Breast epithelium (tissue), 4 donors: Measurements from ENCODE around the gene CDC20. TPM values are rescaled to one million over a fixed set of nuclear protein-coding genes. Genes with fewer than 3 reads are reported as not detected.
A peak's percentile ranks its signal among the peaks of the same experiment; 100 is the strongest.

ENCODE experiments used
- DNase-seq, 2 donors: peaks; one replicate each; pipeline ENCODE4 v3.0.0-alpha.2; 2019; ENCODE audit warnings: low spot score in 2 of 2
- H3K27ac ChIP-seq, 2 donors: fragments of 200-600 bp; sonication (generic) in 1 of 2; one replicate each; pipeline ENCODE4 v1.5.1; 2016 to 2019; ENCODE audit warnings: mild to moderate bottlenecking in 1 of 2
- H3K27me3 ChIP-seq, 2 donors: fragments of 200-600 bp; sonication (generic) in 1 of 2; one replicate each; pipeline versions ENCODE4 v1.5.1 to v1.6.0; 2017 to 2019; ENCODE audit warnings: control low read depth in 1 of 2, mild to moderate bottlenecking in 1 of 2
- H3K36me3 ChIP-seq: fragments of 200-600 bp; one replicate; pipeline ENCODE4 v1.5.1; 2019
- H3K4me1 ChIP-seq, 2 donors: fragments of 200-600 bp; sonication (generic); one replicate each; pipeline ENCODE4 v1.5.1; 2016 to 2019; ENCODE audit warnings: control low read depth in 1 of 2
- H3K4me3 ChIP-seq, 3 donors: fragments of 200-600 bp; sonication (generic); 1 replicate in 2 of 3; 2 replicates in 1 of 3; pipeline ENCODE4 v1.5.1; 2016 to 2019; ENCODE audit warnings: mild to moderate bottlenecking in 3 of 3, moderate library complexity in 2 of 3
- H3K9me3 ChIP-seq, 2 donors: fragments of 200-600 bp; sonication (generic) in 1 of 2; one replicate each; pipeline ENCODE4 v1.5.1; 2016 to 2019; ENCODE audit warnings: control low read depth in 1 of 2
- POLR2A ChIP-seq: fragments of 450-650 bp; IDR thresholded peaks from one replicate; pipeline ENCODE4 v1.6.1; 2016; ENCODE audit warnings: antibody characterized with exemption, mild to moderate bottlenecking, moderate library complexity
- POLR2AphosphoS5 ChIP-seq, 3 donors: sonication (generic); formaldehyde crosslinking; IDR thresholded peaks; one replicate each; pipeline ENCODE4 v1.6.1; 2017; ENCODE audit warnings: antibody characterized with exemption in 3 of 3
- intact Hi-C: fragments of 100-400 bp; cut with DNase I; formaldehyde crosslinking; loops from one replicate; pipeline ENCODE4 v1.15.1; 2023; ENCODE audit warnings: low total_unique reads
- total RNA-seq, 3 donors: library from RNA; depleted of rRNA; stranded (reverse); fragments of >200 nt; gene quantifications; one replicate each; pipeline ENCODE4 v1.1.0, GENCODE V29; 2016
- TF ChIP-seq, protein P1 (sequence below), 3 donors: fragments of 450-650 bp; IDR thresholded peaks; one replicate each; pipeline ENCODE4 v1.5.1; 2016 to 2017; ENCODE audit warnings: antibody characterized with exemption in 3 of 3, mild to moderate bottlenecking in 3 of 3, moderate library complexity in 3 of 3

Gene CDC20
- total RNA-seq, result 1 to 10 TPM; 1.3 to 5.8 (median 1.3) TPM

DNA sequence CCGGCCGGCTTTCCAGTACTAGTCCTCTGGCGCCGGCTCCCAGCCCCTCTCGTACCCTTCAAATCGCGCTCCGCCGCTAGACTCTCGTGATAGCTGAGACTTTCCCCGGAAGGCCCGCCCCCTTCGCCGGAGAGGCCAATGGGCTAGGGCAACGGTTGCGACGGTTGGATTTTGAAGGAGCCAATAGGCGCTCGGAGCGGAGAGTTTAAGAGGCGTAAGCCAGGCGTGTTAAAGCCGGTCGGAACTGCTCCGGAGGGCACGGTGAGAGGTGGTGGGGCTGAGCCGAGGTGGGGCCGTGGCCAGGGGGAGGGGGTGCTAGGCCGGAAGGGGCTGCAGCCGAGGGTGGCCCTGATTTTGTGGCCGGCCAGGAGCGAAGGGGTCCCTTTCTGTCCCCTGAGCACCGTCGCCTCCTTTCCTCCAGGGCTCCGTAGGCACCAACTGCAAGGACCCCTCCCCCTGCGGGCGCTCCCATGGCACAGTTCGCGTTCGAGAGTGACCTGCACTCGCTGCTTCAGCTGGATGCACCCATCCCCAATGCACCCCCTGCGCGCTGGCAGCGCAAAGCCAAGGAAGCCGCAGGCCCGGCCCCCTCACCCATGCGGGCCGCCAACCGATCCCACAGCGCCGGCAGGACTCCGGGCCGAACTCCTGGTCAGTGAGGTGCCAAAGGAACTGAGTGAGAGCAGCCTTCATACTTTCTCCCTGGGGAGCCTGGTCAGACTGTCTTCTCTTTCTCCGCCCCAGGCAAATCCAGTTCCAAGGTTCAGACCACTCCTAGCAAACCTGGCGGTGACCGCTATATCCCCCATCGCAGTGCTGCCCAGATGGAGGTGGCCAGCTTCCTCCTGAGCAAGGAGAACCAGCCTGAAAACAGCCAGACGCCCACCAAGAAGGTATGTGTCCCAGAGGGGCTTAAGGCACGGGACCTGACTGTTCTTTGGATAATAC is at the start of gene CDC20:
TSS of gene CDC20 (plus strand) at position 236 of the 948 bp plus-strand sequence. CDS start at position 471, 235 bp downstream.
- Histone ChIP-seq H3K27ac (peak within 1 kb of the TSS; percentile 87 to 88), H3K9me3 (no peaks in the 10 kb centered on the region), H3K27me3 (no peaks in the 10 kb centered on the region), H3K36me3 (no peaks in the 10 kb centered on the region), H3K4me1 (peaks cover 3% of the 10 kb centered on the region in 2 donors), H3K4me3 (peak within 1 kb of the TSS; percentile 49 to 73 (median 66))
- peak; percentile 98 to 99 for DNase-seq
- no peak for TF ChIP-seq POLR2AphosphoS5 (IDR thresholded peaks at IDR 0.05)
- no peak for TF ChIP-seq POLR2A
- TF ChIP-seq, protein P1, sequence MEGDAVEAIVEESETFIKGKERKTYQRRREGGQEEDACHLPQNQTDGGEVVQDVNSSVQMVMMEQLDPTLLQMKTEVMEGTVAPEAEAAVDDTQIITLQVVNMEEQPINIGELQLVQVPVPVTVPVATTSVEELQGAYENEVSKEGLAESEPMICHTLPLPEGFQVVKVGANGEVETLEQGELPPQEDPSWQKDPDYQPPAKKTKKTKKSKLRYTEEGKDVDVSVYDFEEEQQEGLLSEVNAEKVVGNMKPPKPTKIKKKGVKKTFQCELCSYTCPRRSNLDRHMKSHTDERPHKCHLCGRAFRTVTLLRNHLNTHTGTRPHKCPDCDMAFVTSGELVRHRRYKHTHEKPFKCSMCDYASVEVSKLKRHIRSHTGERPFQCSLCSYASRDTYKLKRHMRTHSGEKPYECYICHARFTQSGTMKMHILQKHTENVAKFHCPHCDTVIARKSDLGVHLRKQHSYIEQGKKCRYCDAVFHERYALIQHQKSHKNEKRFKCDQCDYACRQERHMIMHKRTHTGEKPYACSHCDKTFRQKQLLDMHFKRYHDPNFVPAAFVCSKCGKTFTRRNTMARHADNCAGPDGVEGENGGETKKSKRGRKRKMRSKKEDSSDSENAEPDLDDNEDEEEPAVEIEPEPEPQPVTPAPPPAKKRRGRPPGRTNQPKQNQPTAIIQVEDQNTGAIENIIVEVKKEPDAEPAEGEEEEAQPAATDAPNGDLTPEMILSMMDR (IDR thresholded peaks at IDR 0.05), result no peak
- intact Hi-C loops, result no loop called here

DNA sequence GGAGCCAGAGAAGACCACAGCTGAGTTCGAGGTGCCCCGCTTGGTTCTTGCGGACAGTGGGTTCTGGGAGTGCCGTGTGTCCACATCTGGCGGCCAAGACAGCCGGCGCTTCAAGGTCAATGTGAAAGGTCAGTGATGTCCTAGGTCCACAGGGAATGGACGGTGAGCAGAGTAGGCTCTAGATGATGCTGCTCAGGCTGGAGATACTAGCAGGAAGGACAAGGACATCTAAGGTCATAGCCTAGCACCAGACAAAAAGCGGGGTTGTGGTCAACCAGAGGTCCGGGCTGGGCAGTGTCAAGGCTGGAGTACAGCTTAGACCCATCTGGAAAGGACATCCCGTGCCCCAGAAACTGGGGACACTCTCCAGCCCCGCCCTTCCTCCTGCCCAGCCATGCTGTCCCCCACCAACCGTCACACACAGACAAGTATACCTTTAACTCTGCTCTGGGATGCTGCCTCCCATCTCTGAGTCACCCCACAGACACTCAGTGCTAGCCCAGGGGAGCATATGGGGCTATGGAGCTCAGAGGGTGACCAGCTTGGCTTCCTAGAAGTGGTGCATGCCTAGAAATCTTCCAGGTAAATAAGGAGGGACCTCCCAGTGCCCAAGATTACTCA is 49.3 kb upstream of the CDC20 start:
- peak in 1 of 2 donors; percentile 28 for DNase-seq
- H3K27me3 ChIP-seq, result no peaks in the 10 kb centered on the region
- intact Hi-C loops, result no loop called here
- H3K4me1 ChIP-seq, result no peaks in the 10 kb centered on the region
- TF ChIP-seq POLR2A, result no peak
- H3K9me3 ChIP-seq, result no peaks in the 10 kb centered on the region
- no peak overlapping the region for H3K27ac ChIP-seq
- no peaks in the 10 kb centered on the region for H3K36me3 ChIP-seq
- H3K4me3 ChIP-seq, result no peak overlapping the region

DNA sequence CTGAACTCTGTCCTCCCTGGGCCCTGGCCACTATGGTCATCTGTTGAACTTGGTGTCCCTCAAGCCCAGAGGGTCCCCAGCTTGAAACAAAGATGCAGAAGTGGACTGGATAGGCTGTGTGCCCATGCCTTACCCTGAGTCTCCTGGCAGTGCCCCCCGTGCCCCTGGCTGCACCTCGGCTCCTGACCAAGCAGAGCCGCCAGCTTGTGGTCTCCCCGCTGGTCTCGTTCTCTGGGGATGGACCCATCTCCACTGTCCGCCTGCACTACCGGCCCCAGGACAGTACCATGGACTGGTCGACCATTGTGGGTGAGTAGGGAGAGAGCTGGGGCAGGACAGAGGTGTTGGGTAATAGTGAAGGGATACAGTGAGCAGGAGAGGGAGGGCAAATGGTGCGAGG is 47.3 kb upstream of the CDC20 start:
- Histone ChIP-seq H3K4me3 (no peak overlapping the region), H3K27ac (no peak overlapping the region), H3K9me3 (no peaks in the 10 kb centered on the region), H3K36me3 (no peaks in the 10 kb centered on the region), H3K27me3 (no peaks in the 10 kb centered on the region), H3K4me1 (no peaks in the 10 kb centered on the region)
- no peak for DNase-seq
- TF ChIP-seq, protein P1 (IDR thresholded peaks at IDR 0.05), result no peak
- TF ChIP-seq POLR2A (no peak), POLR2AphosphoS5 (IDR thresholded peaks at IDR 0.05) (no peak)
- intact Hi-C loops, result no loop called here

DNA sequence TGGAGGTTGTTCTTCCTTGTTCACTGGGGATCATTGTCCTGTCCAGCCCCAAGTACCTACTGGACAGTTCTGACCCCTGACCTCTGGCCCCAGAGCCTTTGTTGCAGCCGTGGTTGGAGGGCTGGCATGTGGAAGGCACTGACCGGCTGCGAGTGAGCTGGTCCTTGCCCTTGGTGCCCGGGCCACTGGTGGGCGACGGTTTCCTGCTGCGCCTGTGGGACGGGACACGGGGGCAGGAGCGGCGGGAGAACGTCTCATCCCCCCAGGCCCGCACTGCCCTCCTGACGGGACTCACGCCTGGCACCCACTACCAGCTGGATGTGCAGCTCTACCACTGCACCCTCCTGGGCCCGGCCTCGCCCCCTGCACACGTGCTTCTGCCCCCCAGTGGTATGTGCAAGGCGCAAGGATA is 46.6 kb upstream of the CDC20 start:
- Histone ChIP-seq H3K27me3 (no peaks in the 10 kb centered on the region), H3K4me3 (no peak overlapping the region), H3K27ac (no peak overlapping the region), H3K4me1 (no peaks in the 10 kb centered on the region), H3K9me3 (no peaks in the 10 kb centered on the region), H3K36me3 (no peaks in the 10 kb centered on the region)
- intact Hi-C loops, result no loop called here
- peak in 1 of 2 donors; percentile 44 for DNase-seq
- TF ChIP-seq, protein P1 (IDR thresholded peaks at IDR 0.05), result no peak
- TF ChIP-seq POLR2A, result no peak

DNA sequence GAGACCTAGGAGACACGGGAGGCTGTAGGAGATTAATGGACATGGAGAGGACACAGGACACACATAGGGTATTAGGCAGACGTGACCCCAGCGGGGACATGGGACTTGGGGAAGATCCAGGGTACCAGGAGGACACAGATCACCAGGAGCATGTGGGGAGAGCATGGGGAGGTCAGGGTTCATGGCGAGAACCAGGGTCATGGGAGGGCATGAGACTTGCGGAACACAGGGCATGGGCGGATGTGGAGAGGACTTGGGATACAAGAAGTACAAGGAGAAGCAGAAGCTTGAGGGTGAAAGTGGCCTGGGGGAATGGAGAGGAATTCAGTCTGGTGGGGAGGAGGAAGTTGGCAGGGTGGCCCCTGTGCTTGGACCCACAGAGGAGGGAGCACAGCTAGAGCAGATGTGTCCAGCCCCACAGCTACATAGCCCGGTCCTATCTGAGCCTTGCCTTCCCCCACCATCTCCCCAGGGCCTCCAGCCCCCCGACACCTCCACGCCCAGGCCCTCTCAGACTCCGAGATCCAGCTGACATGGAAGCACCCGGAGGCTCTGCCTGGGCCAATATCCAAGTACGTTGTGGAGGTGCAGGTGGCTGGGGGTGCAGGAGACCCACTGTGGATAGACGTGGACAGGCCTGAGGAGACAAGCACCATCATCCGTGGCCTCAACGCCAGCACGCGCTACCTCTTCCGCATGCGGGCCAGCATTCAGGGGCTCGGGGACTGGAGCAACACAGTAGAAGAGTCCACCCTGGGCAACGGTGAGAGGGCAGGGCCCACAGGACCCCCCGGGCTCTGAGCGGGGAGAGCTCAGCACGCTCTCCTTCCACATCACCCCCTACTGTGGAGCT is 45.9 kb upstream of the CDC20 start:
- intact Hi-C loops, result no loop called here
- no peaks in the 10 kb centered on the region for H3K9me3 ChIP-seq
- H3K27ac ChIP-seq, result no peak overlapping the region
- H3K27me3 ChIP-seq, result no peaks in the 10 kb centered on the region
- H3K36me3 ChIP-seq, result no peaks in the 10 kb centered on the region
- no peak for DNase-seq
- H3K4me1 ChIP-seq, result no peaks in the 10 kb centered on the region
- TF ChIP-seq, protein P1 (IDR thresholded peaks at IDR 0.05), result no peak
- TF ChIP-seq POLR2A, result no peak
- no peak for TF ChIP-seq POLR2AphosphoS5 (IDR thresholded peaks at IDR 0.05)
- H3K4me3 ChIP-seq, result no peak overlapping the region
